Activated CD8-positive, alpha-beta T cell treated with anti-CD3 and anti-CD28 coated beads for 36 hours (primary cell): ENCODE results near the gene PLEKHG2. TPM values are rescaled to one million over a fixed set of nuclear protein-coding genes. Genes with fewer than 3 reads are reported as not detected.
A peak's percentile ranks its signal among the peaks of the same experiment; 100 is the strongest.
"Not testable (repeated sequence)": the region's sequence is repeated elsewhere in the genome, so short reads cannot be mapped to it uniquely, and the experiment has no call there.

Source experiments
- ATAC-seq: fragments of 200-7000 bp; cut with Tn5 transposase; one replicate; pipeline ENCODE4 v1.10.0; 2021; ENCODE audit warnings: mild to moderate bottlenecking, moderate library complexity
- CTCF ChIA-PET: fragments of 350-600 bp; sonication (Branson Sonifier 250); formaldehyde crosslinking; loops from one replicate; lab custom pipeline; 2021; ENCODE audit warnings: antibody characterized with exemption; lab: Charles Lee
- POLR2A ChIA-PET: fragments of 350-600 bp; sonication (Branson Sonifier 250); formaldehyde crosslinking; loops from one replicate; lab custom pipeline; 2021; ENCODE audit warnings: antibody characterized with exemption; lab: Charles Lee
- DNase-seq: peaks from one replicate; pipeline ENCODE4 v3.0.0-alpha.2; 2020
- H3K27ac Mint-ChIP-seq: one replicate; pipeline ENCODE4 v1.8.0; 2021; ENCODE audit warnings: mild to moderate bottlenecking, mixed read lengths
- H3K27me3 Mint-ChIP-seq: one replicate; pipeline ENCODE4 v1.8.0; 2021; ENCODE audit warnings: mixed read lengths
- H3K36me3 Mint-ChIP-seq: one replicate; pipeline ENCODE4 v1.8.0; 2021; ENCODE audit warnings: low read depth, mixed read lengths
- H3K4me1 Mint-ChIP-seq: one replicate; pipeline ENCODE4 v1.8.0; 2021; ENCODE audit warnings: low read depth, mixed read lengths
- H3K4me3 Mint-ChIP-seq: one replicate; pipeline ENCODE4 v1.8.0; 2021; ENCODE audit warnings: mild to moderate bottlenecking, moderate library complexity, mixed read lengths
- H3K9me3 Mint-ChIP-seq: one replicate; pipeline ENCODE4 v1.8.0; 2021; ENCODE audit warnings: mixed read lengths
- intact Hi-C: fragments of 100-400 bp; cut with micrococcal nuclease; formaldehyde crosslinking; loops from one replicate; pipeline ENCODE4 v1.10.0; 2022
- total RNA-seq, 2 experiments: library from RNA; stranded (reverse); gene quantifications; one replicate each; pipeline ENCODE4 v1.2.3, GENCODE V29; 2021
- TF ChIP-seq, protein P1 (sequence below): fragments of 200-600 bp; IDR thresholded peaks from one replicate; pipeline ENCODE4 v1.8.0; 2022; ENCODE audit warnings: antibody characterized with exemption, mild to moderate bottlenecking

The PLEKHG2 gene
- total RNA-seq, 2 experiments from 2014 or later, result 35.9 to 42.8 TPM

GRCh38 chr19:39445196-39446111 lies 33.0 kb downstream of the PLEKHG2 start, which contains the start of gene SUPT5H:
Gene SUPT5H (plus strand): TSS chr19:39445582. CDS start chr19:39445891, 309 bp downstream.
- intact Hi-C loops, result loop anchor here (1.0 to 5.0 kb wide), 2 partner anchors 9 to 77 kb away; no protein-coding TSS in a partner anchor
- CTCF ChIA-PET, result interaction anchor here (1.0 to 2.9 kb wide), 4 partner anchors 10 to 87 kb away, joined by 3 to 12 read pairs (median 6); partner anchors contain the start of genes EID2B and RPS16
- ATAC-seq, result peak; percentile 93

GRCh38 chr19:39446365-39447084 lies 34.1 kb downstream of the PLEKHG2 start:
- POLR2A ChIA-PET, result interaction anchor here (0.8 to 6.1 kb wide), 16 partner anchors 9 to 93 kb away, joined by 3 to 137 read pairs (median 4); partner anchors contain the start of genes EID2, EID2B and RPS16
- Mint-ChIP-seq H3K9me3 (peaks cover 2% of the 10 kb centered on the region), H3K27me3 (no peaks in the 10 kb centered on the region), H3K4me3 (peak overlapping the region; percentile 100), H3K36me3 (peaks cover 62% of the 10 kb centered on the region), H3K27ac (peak overlapping the region; percentile 99), H3K4me1 (peaks cover 47% of the 10 kb centered on the region)
- TF ChIP-seq, protein P1, sequence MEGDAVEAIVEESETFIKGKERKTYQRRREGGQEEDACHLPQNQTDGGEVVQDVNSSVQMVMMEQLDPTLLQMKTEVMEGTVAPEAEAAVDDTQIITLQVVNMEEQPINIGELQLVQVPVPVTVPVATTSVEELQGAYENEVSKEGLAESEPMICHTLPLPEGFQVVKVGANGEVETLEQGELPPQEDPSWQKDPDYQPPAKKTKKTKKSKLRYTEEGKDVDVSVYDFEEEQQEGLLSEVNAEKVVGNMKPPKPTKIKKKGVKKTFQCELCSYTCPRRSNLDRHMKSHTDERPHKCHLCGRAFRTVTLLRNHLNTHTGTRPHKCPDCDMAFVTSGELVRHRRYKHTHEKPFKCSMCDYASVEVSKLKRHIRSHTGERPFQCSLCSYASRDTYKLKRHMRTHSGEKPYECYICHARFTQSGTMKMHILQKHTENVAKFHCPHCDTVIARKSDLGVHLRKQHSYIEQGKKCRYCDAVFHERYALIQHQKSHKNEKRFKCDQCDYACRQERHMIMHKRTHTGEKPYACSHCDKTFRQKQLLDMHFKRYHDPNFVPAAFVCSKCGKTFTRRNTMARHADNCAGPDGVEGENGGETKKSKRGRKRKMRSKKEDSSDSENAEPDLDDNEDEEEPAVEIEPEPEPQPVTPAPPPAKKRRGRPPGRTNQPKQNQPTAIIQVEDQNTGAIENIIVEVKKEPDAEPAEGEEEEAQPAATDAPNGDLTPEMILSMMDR, result no peak
- CTCF ChIA-PET, result interaction anchor here (0.9 to 2.9 kb wide), 3 partner anchors 28 to 86 kb away, joined by 4 to 12 read pairs (median 7); partner anchors contain the start of gene EID2B
- DNase-seq (peak; percentile 24), ATAC-seq (no peak)
- intact Hi-C loops, result loop anchor here (5.0 kb wide), 1 partner anchor 76 kb away; no protein-coding TSS in a partner anchor

More at GRCh38 chr19:39445196-39446111, 33.0 kb downstream of the PLEKHG2 start, which contains the start of gene SUPT5H:
- Mint-ChIP-seq H3K27me3 (no peaks in the 10 kb centered on the region), H3K4me1 (peaks cover 40% of the 10 kb centered on the region), H3K36me3 (peaks cover 59% of the 10 kb centered on the region), H3K27ac (peak within 1 kb of the TSS; percentile 99), H3K4me3 (peak within 1 kb of the TSS; percentile 100), H3K9me3 (peaks cover 2% of the 10 kb centered on the region)
- POLR2A ChIA-PET, result interaction anchor here (0.7 to 6.1 kb wide), 20 partner anchors 8 to 94 kb away, joined by 3 to 137 read pairs (median 3); partner anchors contain the start of genes DLL3, EID2B, RPS16 and SELENOV
- peak; percentile 99 for DNase-seq
- TF ChIP-seq, protein P1, result no peak

DNA sequence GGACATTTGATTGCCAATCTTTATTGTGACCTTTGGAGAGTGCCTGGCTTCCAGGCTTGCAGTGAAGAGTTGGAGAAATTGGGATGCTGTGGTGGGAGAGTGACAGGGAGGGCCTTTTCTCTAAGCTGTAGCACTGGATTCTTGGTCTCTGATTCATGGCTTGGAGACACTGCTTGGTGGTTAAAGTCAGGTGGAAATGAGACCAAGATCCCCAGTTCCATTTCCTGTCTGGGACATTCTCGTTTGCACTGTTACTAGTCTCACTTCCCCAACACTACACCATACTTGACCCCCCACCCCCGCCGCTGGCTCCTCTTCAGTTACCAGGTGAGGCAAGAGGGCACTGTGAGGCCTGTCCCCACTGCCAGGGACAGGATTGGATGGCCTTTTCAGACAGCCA lies 35.8 kb downstream of the PLEKHG2 start:
- H3K4me3 Mint-ChIP-seq, result peak overlapping the region; percentile 100
- no peaks in the 10 kb centered on the region for H3K27me3 Mint-ChIP-seq
- peaks cover 75% of the 10 kb centered on the region for H3K36me3 Mint-ChIP-seq
- H3K9me3 Mint-ChIP-seq, result peaks cover 2% of the 10 kb centered on the region
- TF ChIP-seq, protein P1, result no peak
- peak overlapping the region; percentile 99 for H3K27ac Mint-ChIP-seq
- ATAC-seq (no peak), DNase-seq (peak; percentile 76)
- CTCF ChIA-PET, result interaction anchor here (1.0 to 2.9 kb wide), 3 partner anchors 13 to 28 kb away, joined by 3 to 12 read pairs (median 4); partner anchors contain the start of gene RPS16
- POLR2A ChIA-PET, result interaction anchor here (0.9 to 6.1 kb wide), 8 partner anchors 9 to 91 kb away, joined by 3 to 137 read pairs (median 6); partner anchors contain the start of genes EID2, MED29, PAF1 and RPS16
- intact Hi-C loops, result loop anchor here (5.0 kb wide), 1 partner anchor 74 kb away; no protein-coding TSS in a partner anchor
- peaks cover 61% of the 10 kb centered on the region for H3K4me1 Mint-ChIP-seq

DNA sequence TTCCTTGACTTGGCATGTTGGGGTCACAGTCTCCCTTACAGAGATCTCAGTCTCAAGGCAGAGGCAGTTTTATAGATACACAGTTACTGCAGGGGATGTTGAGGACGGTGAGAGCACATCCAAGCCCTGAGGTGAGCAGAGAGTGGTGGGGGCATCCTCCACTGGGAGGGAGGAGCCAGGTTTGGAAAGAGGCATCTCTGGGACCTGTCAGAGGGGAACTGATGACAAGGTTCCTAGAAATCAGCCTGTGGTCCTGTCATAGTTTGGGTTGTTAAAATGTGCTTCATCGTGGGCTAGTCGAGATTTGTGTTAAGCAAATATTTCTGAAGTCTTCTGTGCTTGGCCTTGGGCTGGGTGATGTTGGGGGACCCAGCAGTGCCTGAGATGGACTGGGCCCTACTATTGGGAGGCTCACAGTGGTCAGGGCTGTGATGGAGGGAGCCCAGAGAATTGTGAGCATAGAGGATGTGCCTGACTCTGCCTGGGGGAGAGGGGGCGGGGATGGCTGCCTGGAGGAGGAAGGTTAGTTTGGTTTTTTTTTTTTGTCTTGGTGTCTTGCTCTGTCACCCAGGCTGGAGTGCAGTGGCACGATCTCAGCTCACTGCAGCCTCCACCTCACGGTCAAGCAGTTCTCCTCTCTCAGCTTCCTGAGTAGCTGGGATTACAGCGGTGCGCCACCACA lies 36.8 kb downstream of the PLEKHG2 start:
- peak; percentile 54 for DNase-seq
- peaks cover 2% of the 10 kb centered on the region for H3K9me3 Mint-ChIP-seq
- H3K4me1 Mint-ChIP-seq, result peaks cover 63% of the 10 kb centered on the region
- ChIA-PET CTCF (interaction anchor here (1.6 kb wide), 1 partner anchor 27 kb away, joined by 4 read pairs; no protein-coding TSS in a partner anchor), POLR2A (interaction anchor here (0.9 to 6.1 kb wide), 6 partner anchors 8 to 87 kb away, joined by 3 to 137 read pairs (median 5); partner anchors contain the start of genes MED29, PAF1 and RPS16)
- H3K4me3 Mint-ChIP-seq, result peak overlapping the region; percentile 100
- intact Hi-C loops, result loop anchor here (5.0 kb wide), 1 partner anchor 73 kb away; no protein-coding TSS in a partner anchor
- ATAC-seq, result peak; percentile 7
- no peaks in the 10 kb centered on the region for H3K27me3 Mint-ChIP-seq
- peak overlapping the region; percentile 99 for H3K27ac Mint-ChIP-seq
- peaks cover 79% of the 10 kb centered on the region for H3K36me3 Mint-ChIP-seq
- TF ChIP-seq, protein P1, result no peak

DNA sequence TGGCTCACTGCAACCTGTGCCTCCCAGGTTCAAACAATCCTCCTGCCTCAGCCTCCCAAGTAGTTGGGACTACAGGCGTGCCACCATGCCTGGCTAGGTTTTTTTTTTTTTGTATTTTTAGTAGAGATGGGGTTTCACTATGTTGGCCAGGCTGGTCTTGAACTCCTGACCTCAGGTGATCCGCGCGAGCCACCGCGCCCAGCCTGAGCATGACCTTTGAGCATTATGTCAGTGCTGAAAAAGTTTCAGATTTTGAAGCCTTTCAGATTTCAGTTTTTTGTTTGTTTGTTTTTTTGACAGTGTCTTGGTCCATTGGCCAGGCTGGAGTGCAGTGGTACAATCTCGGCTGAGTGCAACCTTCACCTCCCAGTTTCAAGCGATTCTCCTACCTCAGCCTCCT lies 38.8 kb downstream of the PLEKHG2 start:
- DNase-seq, intact Hi-C loops, H3K27me3 Mint-ChIP-seq, H3K4me3 Mint-ChIP-seq, CTCF ChIA-PET, H3K9me3 Mint-ChIP-seq, ATAC-seq: not testable (repeated sequence)
- Mint-ChIP-seq H3K4me1 (peaks cover 65% of the 10 kb centered on the region), H3K27ac (peak overlapping the region; percentile 50), H3K36me3 (peaks cover 68% of the 10 kb centered on the region)
- POLR2A ChIA-PET, result interaction anchor here (1.2 kb wide), 1 partner anchor 18 kb away, joined by 3 read pairs; no protein-coding TSS in a partner anchor
